HG03342 (cell line): ENCODE results near the gene RCSD1.
A peak's percentile ranks its signal among the peaks of the same experiment; 100 is the strongest.

Experiments
- ATAC-seq: cut with Tn5 transposase; IDR thresholded peaks from one replicate; pipeline ENCODE4 v1.9.1; 2021; ENCODE audit warnings: mild to moderate bottlenecking, moderate library complexity; ENCODE audit not compliant: unreplicated experiment

Gene RCSD1

DNA sequence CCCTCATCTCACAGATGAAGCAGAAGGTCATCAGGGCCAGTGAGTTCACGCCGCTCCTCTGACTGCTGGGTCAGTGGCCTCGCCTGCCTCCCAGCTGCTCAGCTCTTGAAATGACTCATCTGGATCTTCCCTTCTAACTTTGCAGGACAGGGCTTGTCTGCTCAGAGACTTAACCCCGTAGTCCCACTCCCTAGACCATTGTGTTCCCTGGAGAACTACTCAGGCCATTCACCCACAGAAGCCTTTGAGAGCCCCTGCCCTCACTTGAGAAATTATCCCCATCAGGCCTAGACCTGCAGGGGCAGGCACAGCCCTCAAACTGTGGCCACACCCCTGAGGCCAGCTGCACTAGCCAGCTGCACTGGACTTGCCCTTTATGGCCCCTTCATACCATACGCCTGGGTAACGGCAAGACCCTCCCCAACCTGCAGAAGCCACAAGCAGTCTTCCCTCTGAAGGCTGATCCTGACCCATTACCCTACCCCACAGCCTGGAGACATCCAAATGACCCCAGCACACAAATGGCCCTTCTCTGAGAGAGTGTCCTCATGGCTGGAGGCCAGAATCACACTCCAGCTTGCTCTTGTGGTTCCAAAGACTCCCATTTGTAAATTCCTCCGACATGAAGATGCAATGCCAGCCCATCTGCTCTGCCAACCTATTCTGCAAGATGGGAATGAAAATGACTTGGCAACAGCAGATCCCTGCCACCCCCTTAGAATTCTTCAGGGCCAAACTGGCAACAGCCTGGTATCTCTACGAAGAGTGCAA is 33.2 kb downstream of the RCSD1 start:
- no peak for ATAC-seq

DNA sequence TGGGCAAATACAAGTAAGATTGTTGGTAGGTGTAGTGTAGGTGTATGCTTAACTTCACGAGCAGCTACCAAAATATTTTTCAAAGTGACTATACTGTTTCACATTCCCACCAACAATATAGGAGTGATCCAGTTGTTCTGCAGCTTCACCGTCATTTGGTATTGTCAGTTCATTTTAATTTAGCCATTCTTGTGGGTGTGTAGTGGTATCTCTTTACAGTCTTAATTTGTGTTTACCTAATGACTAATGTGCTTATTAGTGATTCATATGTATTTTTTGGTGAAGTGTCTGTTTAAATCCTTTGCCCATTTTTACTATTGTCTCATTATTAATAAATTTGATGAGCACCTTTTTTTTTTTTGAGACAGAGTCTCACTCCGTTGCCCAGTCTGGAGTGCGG is 35.4 kb downstream of the RCSD1 start:
- ATAC-seq, result no peak

DNA sequence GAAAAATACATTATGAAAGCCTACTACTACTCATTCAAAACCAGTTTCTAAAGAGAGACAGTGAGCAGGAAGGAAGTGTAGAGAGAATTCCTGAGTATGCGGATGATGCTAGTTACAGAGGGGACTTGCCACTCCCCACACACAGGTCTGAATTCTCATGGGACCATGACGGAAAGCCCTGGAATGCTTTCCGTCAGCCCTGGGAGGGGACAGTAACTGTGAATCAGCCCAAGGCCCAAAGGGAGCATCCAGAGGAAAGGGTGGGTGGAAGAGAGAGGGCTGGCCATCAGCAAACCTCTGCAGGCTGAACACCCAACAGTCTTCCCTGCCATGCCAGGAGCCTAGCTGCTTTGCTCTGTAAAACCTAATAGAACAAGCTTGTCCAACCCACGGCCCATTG is 36.4 kb downstream of the RCSD1 start:
- ATAC-seq, result no peak

DNA sequence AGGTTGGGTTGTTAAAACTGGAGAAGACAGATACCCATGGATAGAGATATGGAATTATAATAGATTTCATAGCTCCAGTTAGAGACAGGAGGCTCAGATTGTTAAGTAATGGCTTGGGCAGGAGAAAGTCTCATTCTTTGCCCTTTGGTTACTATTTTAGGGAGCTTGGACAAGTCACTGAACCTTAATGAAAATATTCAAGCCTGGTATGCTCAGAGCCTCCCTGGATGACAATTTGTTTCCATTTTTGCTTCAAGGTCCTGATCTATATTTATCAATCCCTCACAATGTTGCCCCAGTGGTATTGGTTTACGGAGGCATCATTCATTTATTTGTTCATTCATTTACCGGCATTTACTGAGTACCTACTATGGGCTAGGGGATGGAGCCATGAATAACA is 37.5 kb downstream of the RCSD1 start:
- ATAC-seq, result no peak

DNA sequence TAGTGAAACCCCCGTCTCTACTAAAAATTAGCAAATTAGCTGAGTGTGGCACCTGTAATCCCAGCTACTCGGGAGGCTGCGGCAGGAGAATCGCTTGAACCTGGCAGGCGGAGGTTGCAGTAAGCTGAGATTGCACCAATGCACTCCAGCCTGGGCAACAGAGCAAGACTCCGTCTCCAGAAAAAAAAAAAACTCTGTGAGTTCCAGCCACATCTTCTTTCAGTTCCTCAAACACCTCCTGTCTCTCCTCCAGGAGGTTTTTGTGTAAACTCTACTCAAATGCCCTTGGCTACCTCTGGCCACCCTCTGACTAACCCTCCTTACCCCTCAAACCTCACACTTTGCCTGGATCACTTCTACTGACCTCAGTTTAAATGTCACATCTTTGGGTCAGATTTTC is 38.1 kb downstream of the RCSD1 start:
- peak; percentile 76 for ATAC-seq

DNA sequence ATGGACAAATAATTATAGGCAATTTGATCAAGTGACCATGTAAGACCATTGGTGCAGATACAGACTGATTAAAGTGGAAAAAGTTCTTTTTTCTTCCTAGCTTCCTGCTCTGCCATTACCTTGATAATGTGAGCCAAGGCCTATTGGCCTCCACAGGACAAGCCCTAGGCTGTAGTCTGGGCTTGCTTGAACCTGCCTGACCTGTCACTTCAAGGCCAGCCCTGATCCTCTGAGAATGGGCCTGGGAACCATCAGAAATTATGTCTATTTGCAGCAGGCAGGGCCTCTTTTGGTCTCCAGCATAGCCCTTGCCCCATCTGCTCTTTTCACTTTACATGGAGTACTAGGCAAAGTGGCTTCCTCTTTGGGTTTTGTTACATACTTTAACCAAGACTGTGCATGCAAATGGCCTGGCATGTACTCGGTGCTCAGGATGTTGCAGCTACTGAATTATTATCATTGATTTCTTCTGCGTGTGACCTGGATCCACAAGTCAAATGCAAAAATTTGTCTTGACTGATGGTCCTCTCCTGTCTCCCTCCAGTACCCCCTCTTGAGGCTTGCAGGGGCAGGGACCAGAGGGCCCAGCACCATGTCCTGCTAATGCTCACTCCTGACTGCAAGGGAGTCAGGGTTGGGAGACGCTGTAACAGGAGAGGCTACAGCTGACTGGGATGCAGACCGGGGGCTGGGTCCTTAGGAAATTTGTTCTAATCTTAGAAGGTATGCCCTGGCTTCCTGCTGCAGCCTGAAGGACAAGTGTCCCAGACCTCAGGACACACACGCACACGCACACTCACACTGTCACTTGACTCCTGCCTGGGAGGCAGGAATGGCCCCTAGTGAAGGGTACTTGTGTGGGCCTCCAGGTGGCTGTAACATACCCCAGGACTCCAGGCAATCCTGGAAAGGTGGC is 39.4 kb downstream of the RCSD1 start:
- peak; percentile 50 for ATAC-seq

DNA sequence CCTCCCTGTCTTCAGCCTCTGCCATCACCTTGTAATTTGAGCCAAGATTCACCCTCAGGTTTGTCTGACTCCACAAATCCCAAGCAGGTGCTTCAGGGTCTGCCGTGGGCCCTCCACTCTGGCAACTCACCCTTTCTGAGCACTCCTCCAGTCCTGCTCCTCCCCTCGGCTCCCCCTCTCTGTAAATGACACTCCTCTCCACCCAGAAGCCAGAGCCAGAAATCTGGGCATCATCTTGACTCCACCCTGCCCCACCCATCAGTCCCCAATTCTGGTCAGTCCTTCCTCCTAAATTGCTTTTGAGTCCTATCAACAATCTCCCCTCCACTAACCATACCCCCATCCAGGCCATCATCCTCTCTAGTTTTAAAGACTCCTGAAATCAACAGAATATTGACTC is 40.5 kb downstream of the RCSD1 start:
- ATAC-seq, result no peak

DNA sequence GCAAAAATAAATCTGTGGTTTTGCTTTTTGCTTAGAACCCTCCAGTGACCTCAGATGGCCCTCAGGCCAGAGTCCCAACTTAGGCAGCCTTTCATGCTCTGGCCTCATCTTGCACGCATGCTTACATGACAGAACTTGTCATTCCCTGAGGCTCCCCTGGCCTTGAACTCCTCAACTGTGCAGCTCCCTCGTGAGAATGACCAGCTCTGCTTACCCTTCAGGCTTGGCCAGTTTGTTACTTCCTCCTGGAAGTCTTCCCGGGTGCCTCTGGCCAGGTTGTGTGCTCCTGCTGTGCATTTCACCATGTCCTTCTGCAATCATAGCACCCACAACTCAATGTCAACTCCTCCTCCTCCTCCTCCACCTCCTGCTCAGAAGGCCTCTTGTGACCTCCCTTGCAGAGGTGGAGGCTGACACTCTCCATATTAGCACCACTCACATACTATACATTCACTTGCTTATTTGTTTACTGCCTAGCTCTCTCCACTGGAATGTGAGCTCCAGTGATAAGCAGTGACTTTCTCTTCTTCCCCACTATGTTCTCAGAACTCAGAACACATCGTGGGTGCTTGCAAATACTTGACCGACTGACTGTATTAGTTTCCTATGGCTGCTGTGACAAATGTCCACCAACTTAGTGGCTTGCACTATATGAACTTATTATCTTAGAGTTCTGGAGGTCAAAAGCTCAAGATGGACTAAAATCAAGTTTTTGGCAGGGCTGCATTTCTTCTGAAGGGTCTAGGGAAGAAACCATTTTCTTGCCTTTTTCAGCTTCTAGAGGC is 41.9 kb downstream of the RCSD1 start:
- no peak for ATAC-seq

DNA sequence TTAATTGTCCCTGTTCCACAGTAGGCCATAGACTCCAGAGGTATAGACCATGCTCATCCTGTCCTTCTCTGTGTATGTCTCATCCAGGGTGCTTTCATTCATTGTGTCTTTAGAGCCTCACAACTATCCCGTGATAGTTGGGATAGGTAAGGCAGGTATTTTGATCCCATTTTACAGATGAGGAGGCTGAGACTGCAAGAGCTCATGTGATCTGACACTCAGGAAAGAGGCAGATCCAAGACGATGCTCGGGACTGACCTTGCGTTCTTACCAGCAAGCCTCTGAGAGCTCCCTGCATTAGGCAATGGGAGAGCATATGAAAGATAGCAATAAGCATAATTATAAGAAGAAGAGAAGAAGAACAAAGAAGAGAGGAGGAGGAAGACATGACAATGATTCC is 42.8 kb downstream of the RCSD1 start:
- ATAC-seq, result no peak

DNA sequence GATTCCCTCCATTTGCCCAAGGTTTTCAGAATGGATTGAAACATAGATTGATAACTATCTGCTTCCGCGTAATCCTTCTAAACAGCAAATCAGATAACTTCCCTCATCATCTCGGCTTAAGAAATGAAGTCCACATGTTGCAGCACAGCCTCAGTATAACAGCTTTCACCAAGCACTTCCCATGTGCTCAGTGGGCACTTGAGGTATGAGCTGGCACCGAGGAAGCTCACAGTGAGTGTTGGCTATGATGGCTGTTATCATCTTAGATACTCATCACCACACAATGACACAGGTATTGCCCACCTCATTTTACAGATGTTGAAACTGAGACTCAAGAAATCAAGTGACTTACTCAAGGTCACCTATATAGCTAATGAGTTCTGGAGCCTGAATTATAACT is 43.2 kb downstream of the RCSD1 start:
- ATAC-seq, result no peak

DNA sequence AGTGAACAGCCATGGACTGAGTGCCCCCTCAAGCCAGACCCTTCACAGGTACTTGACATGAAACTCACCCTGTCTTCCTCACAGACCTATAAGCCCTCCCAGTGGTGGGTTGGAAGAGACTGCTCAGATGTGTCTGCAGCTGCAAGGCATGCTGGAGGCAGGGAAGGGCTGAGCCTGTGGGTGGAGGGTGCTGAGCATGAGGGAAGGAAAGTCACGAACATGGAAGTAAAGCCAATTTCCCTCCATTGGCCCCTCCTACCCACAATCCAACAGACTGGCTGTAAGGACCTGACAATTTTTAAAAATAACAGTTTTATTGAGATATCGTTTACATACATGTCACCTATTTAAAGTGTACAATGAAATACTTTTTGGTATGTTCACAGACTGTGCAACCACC is 44.1 kb downstream of the RCSD1 start:
- ATAC-seq, result no peak

DNA sequence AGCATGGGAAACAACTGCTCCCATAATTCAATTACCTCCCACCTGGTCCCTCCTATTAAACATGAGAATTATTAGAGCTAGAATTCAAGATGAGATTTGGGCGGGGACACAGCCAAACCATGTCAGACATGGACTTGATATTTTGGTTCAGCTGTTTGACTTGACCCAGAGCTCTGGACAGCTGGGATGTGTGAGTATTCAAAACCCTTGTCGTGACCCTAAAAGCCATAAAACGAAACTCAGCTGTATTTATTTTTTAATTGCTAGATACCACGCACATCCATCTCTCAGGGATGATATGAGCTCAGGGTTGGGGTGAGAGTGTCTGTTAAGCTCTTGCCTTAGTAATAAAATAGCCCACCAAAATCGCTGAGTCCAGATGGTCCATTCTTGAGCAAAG is 45.4 kb downstream of the RCSD1 start:
- no peak for ATAC-seq

DNA sequence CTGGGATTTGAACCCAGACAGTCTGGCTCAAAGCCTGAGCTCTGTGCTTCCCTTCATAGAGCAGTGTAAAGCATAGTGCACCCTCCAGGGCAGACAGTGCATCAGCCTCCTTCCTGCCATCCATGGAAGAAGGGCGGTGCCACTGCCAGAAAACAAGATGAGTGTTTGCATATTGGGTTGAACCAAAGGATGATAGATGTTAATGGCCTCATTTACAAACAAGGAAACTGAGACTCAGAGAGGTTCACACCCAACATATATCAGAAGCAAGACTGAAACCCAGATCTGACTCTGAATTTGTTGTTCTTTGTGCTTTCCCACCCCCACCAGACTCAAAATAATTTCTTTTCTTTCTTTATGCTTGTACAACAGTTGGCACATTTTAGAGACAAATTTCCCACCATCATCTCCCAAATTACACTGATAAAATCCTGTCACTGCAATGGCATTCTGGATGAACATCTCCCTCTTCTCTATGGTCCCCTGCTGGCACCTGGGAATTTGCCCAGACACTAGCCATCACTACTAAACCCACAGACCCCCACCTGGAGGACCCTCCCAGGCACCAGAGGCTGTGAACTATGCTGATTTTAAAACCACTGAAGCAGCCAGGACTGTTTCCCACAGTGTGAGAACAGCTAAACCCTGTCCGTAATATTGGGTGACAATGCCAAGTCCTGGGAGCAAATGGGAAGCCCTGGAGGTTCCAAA is 46.3 kb downstream of the RCSD1 start:
- peak; percentile 54 for ATAC-seq

DNA sequence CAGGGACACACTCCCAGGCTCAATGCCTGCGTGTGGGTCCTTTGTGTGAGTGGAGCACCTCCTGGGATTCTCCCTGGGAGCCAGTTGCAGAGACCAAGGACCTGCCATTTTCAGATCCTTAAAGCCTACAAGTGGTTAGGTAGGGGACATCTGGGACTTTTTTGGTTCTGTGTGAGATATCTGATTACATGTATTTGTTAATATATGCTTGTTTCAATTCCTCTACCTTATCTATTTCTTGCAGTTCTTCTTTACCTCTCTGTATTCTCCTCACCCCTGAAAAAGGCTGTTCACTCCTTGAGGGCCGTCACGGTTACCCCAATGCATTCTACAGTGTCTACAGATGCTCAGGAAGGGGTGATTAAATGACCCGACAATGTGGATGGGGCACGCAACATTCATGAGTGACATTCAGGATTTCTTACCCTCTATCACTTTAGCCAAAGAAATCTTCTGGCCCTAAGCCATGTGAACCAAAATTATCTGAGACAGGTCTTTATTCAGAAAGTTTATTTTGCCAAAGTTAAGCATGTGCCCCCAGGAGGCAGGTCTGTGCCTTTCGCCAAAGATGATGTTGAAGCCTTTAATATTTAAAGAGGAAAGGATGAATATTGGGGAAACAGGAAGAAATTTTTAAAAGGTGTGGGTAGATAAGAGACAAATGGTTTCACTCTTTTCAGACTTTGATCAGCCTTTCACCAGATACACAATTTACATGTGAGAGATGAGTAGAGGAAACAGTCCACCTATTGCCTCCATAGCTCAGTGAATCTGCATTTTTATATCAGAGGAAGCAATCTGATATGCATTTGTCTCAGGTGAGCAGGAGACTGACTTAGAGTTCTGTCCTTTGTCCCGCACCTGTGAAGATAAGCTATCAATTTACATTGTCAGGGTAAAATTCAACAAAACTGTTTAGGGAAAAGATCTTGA is 47.1 kb downstream of the RCSD1 start:
- ATAC-seq, result peak; percentile 34

DNA sequence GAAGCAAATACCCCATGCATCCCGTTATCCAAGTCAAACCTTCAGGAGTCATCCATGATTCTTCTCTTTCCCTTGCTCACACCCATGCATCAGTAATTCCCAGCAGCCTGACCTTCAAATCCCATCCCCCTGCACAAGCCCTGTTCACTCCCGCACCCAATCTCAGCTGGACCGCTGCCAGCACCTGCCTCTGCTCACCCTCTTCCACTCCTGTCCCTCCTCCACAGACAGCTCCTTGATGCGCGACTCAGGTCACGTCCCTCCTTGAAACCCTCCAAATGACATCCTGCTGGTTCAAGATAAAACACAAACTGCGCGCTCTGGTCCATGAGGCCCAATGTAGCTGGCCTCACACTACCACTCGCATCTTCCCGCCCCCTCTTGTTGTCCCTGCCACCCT is 48.4 kb downstream of the RCSD1 start:
- ATAC-seq, result no peak

DNA sequence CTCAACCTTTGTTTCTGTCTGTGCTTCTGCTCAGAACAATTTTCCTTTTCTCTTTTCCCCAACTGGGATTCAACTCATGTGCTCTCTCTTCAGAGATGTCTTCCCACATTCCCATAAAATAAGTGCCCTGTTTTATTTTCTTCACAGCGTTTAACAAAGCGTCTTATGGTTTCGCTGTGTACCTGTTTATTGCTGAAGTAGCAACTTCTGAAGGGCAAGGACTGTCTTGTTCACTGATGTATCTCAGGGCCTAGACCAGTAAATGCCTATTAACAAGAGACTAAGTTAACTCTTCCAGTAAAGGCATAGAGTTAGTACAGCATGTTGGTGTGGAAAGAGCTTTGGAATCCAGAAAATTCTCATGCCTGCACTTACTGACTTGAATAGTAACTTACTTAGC is 48.8 kb downstream of the RCSD1 start:
- no peak for ATAC-seq

DNA sequence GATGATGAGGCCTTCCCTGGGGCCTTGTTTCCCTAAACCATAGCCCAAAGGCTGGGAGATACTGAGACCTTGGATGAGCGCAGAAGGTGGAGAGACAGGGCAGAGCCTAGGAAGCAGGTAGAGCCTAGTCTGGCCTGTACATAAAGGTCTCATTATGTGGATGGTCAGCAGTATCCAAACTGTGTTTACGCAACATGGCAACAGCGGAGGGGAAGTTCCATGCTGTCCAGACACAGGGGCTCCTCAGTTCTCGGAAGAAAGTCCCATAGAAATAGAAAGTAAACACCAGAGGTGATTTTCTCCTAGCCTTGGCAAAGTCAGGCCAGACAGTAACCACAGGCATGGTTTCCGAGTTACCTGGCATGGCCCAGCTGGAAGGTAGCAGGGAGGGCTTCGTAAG is 49.7 kb downstream of the RCSD1 start:
- no peak for ATAC-seq

DNA sequence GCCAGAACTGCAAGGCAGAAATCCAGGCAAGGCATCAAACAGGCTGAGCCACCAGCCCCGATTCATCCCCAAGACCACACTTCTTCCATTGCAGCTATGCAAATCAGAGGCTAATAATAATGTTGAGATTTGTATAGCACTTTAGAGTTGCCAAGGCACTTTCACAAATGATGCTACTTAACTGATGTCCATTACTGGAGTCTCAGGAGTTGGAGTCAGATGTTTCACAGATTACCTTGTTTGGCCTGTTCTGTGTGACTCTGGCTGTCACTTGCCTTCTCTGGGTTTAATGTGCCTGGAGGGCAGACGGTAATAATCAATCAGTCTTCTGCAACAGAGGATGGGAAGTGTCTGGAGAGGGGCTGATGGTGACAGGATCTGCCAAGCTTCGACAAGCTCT is 51.0 kb downstream of the RCSD1 start:
- ATAC-seq, result no peak

DNA sequence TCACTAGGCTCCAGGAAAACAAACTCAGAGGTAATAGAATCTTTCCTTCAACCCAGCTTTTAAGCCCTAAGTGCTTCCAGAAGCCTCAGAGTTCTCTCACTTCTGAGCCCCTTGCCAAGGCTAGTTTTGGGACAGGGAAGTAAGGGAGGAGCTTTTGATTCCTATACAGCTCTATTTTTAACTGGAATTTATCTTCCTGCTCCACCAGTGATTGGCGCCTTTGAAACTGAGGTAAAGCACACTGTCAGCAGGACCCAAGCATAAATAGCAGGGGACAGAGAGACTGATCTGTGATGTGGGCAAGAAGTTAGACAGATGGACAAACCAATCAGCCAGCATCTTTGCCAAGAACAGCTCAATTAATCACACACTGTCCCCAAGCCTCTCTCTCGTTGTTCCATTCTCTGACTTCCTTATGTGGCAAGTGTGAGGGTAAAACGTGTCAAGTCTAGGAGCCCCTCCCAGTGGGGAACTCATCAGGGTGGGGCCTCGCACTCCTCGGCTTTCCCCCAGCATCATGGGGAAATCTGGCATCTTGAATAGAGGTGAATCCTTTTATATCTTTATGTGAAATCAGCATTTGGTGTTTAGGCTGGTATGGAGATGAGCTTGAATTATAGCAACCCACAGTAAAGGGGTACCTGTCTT is 51.5 kb downstream of the RCSD1 start:
- no peak for ATAC-seq
